ENCODE data around the gene LOXL3.

- TF ChIP-seq CTCF (IDR thresholded peaks at IDR 0.05) = no peak
- TF ChIP-seq EZH2 (IDR thresholded peaks at IDR 0.05) = no peak
Measured at GRCh38 chr2:74502147-74502719, 51.5 kb downstream of the LOXL3 start.
